Stimulated activated CD4-positive, alpha-beta T cell treated with anti-CD3 and anti-CD28 coated beads, Interleukin-2, amount 100 ng/mL, for 4 hours (primary cell): ENCODE data around the gene ZNF267.
"Not testable (repeated sequence)": the region's sequence is repeated elsewhere in the genome, so short reads cannot be mapped to it uniquely, and the experiment has no call there.

ENCODE experiments used
- DNase-seq: peaks from one replicate; pipeline ENCODE4 v3.0.0-alpha.2; 2020; ENCODE audit warnings: low read depth

Gene ZNF267

GRCh38 chr16:31879937-31880321 lies 6.3 kb downstream of the ZNF267 start:
- no peak for DNase-seq

GRCh38 chr16:31880322-31880979 lies 6.8 kb downstream of the ZNF267 start:
- peak; percentile 33 for DNase-seq

- DNase-seq: no peak
Observed at GRCh38 chr16:31886227-31886626, 12.6 kb downstream of the ZNF267 start.

- no peak for DNase-seq
Observed at GRCh38 chr16:31888735-31889134, 15.1 kb downstream of the ZNF267 start.

- DNase-seq: not testable (repeated sequence)
Observed at GRCh38 chr16:31892111-31892510, 18.5 kb downstream of the ZNF267 start.

- no peak for DNase-seq
Observed at GRCh38 chr16:31893824-31894223, 20.2 kb downstream of the ZNF267 start.

GRCh38 chr16:31897283-31897682 lies 23.7 kb downstream of the ZNF267 start:
- no peak for DNase-seq

- DNase-seq: no peak
Observed at GRCh38 chr16:31899505-31899904, 25.9 kb downstream of the ZNF267 start.

- DNase-seq: not testable (repeated sequence)
Observed at GRCh38 chr16:31904571-31904970, 31.0 kb downstream of the ZNF267 start.

GRCh38 chr16:31913668-31914067 lies 40.1 kb downstream of the ZNF267 start:
- no peak for DNase-seq

- DNase-seq: no peak
Observed at GRCh38 chr16:31916056-31916488, 42.5 kb downstream of the ZNF267 start.

GRCh38 chr16:31920373-31920772 lies 46.8 kb downstream of the ZNF267 start:
- no peak for DNase-seq

GRCh38 chr16:31951806-31952205 lies 78.2 kb downstream of the ZNF267 start:
- DNase-seq: not testable (repeated sequence)

- DNase-seq: not testable (repeated sequence)
Observed at GRCh38 chr16:31952206-31952605, 78.6 kb downstream of the ZNF267 start.

- not testable (repeated sequence) for DNase-seq
Observed at GRCh38 chr16:31956221-31956620, 82.6 kb downstream of the ZNF267 start.

- DNase-seq: not testable (repeated sequence)
Observed at GRCh38 chr16:31960186-31960910, 86.7 kb downstream of the ZNF267 start.
